SK-N-SH (cell line): ENCODE results near the gene KPNB1.

Source experiments
- CTCF ChIP-seq: fragments of 200-600 bp; sonication (generic); IDR thresholded peaks from 2 replicates; pipeline ENCODE4 v1.6.1; 2017; ENCODE audit warnings: antibody characterized with exemption, mild to moderate bottlenecking, moderate library complexity
- EP300 ChIP-seq, 2 experiments: IDR thresholded peaks; 2 replicates each; pipeline versions ENCODE4 v1.4.0 to v1.6.1; 2012; ENCODE audit warnings: borderline replicate concordance in 1 of 2, low read depth in 1 of 2, low read length in 1 of 2
- MAX ChIP-seq: IDR thresholded peaks from 2 replicates; pipeline ENCODE4 v1.4.0; 2012; ENCODE audit warnings: low read depth
- MEF2A ChIP-seq: IDR thresholded peaks from 2 replicates; pipeline ENCODE4 v1.4.0; 2012; ENCODE audit warnings: low read depth, borderline replicate concordance
- NFIC ChIP-seq: IDR thresholded peaks from 2 replicates; pipeline ENCODE4 v1.4.0; 2012; ENCODE audit warnings: borderline replicate concordance
- REST ChIP-seq: IDR thresholded peaks from 2 replicates; pipeline ENCODE4 v1.6.1; 2012; ENCODE audit warnings: mild to moderate bottlenecking, low read depth, low read length, moderate library complexity
- SIN3A ChIP-seq: IDR thresholded peaks from 2 replicates; pipeline ENCODE4 v1.6.1; 2012; ENCODE audit warnings: low read depth, mild to moderate bottlenecking, low read length, moderate library complexity, borderline replicate concordance
- TCF12 ChIP-seq: IDR thresholded peaks from 2 replicates; pipeline ENCODE4 v1.4.0; 2012
- TEAD4 ChIP-seq: IDR thresholded peaks from 2 replicates; pipeline ENCODE4 v1.4.0; 2012; ENCODE audit warnings: mild to moderate bottlenecking, borderline replicate concordance; ENCODE audit not compliant: insufficient read depth
- USF2 ChIP-seq: fragments of 150-350 bp; IDR thresholded peaks from 2 replicates; pipeline ENCODE4 v1.6.1; 2017; ENCODE audit warnings: antibody characterized with exemption, low read length, low read depth, borderline replicate concordance
- ZBTB33 ChIP-seq: IDR thresholded peaks from 2 replicates; pipeline ENCODE4 v1.4.0; 2012; ENCODE audit warnings: low read depth, borderline replicate concordance

- TF ChIP-seq CTCF (no peak), ZBTB33 (no peak), USF2 (no peak), SIN3A (no peak), NFIC (no peak), TEAD4 (no peak), MAX (no peak), TCF12 (no peak), EP300 (IDR thresholded peaks at IDR 0.05; ENCODE audit: borderline replicate concordance in 1 of 2, low read depth in 1 of 2, low read length in 1 of 2) (no peak), MEF2A (no peak), REST (no peak)
Observed at GRCh38 chr17:47674499-47674898, 24.8 kb downstream of the KPNB1 start.
